Measurements from ENCODE around the gene SDHB. TPM values are rescaled to one million over a fixed set of nuclear protein-coding genes. Genes with fewer than 3 reads are reported as not detected.

SDHB gene
- total RNA-seq, 1 experiment from 2014 or later = 159 TPM

GRCh38 chr1:17023102-17023501, 30.7 kb downstream of the SDHB start:
- ChIA-PET CTCF (no interaction called here), RAD21 (ENCODE audit: low non-redundant PET in 1 of 2, low total read pairs in 2 of 2, uncharacterized antibody in 2 of 2, unreplicated experiment in 2 of 2) (no interaction called here), POLR2A (no interaction called here)
- Histone ChIP-seq H3K36me3 (ENCODE audit: control insufficient read depth in 1 of 2, insufficient read depth in 2 of 2, low read length in 2 of 2) (peaks cover 61 to 71% of the 10 kb centered on the region in 2 experiments), H4K20me1 (ENCODE audit: insufficient read depth) (no peaks in the 10 kb centered on the region; the same call in 1 of the 2 replicates), H3K9ac (ENCODE audit: low read length) (no peak overlapping the region), H3K9me2 (ENCODE audit: insufficient read depth) (no peaks in the 10 kb centered on the region), H2AFZ (ENCODE audit: low read depth, low read length, poor library complexity, severe bottlenecking) (no peak overlapping the region), H3K9me3 (ENCODE audit: control insufficient read depth in 1 of 2, insufficient read depth in 1 of 2, low read depth in 1 of 2, low read length in 2 of 2) (no peaks in the 10 kb centered on the region), H3K4me3 (replicated peaks in 1 of 2; ENCODE audit: low read depth in 1 of 2, low read length in 2 of 2) (no peak overlapping the region), H3K27me3 (ENCODE audit: insufficient read depth, low read length) (no peaks in the 10 kb centered on the region), H3K4me2 (ENCODE audit: low read length) (no peak overlapping the region), H3K4me1 (ENCODE audit: control insufficient read depth in 1 of 2, insufficient read depth in 2 of 2, low read length in 2 of 2) (no peaks in the 10 kb centered on the region), H3K79me2 (ENCODE audit: insufficient read depth, low read length) (no peaks in the 10 kb centered on the region), H3K27ac (ENCODE audit: low read depth, low read length) (no peak overlapping the region)
- intact Hi-C loops (cut with micrococcal nuclease) = no loop called here
- TF ChIP-seq CBX3 (IDR thresholded peaks at IDR 0.05; ENCODE audit: low read depth) = no peak
- no peak for TF ChIP-seq POLR2A (IDR thresholded peaks at IDR 0.05; ENCODE audit: borderline replicate concordance, extremely low read depth, insufficient read depth, insufficient read length)
- no peak for TF ChIP-seq TCF7L2 (IDR thresholded peaks at IDR 0.05; ENCODE audit: borderline replicate concordance, extremely low read depth, insufficient read depth, insufficient read length)
- TF ChIP-seq SIN3A (IDR thresholded peaks at IDR 0.05; ENCODE audit: low read depth) = no peak
- no peak for TF ChIP-seq JUND (IDR thresholded peaks at IDR 0.05)
- no peak for TF ChIP-seq ZNF274 (IDR thresholded peaks at IDR 0.05; ENCODE audit: low read depth, low read length)
- TF ChIP-seq POLR2AphosphoS5 (IDR thresholded peaks at IDR 0.05; ENCODE audit: low read depth, low read length) = no peak
- TF ChIP-seq FOSL1 (IDR thresholded peaks at IDR 0.05; ENCODE audit: low read depth) = no peak
- TF ChIP-seq CTCF (IDR thresholded peaks at IDR 0.05 in 2 of 3, conservative IDR thresholded peaks at IDR 0.05 in 1 of 3; ENCODE audit: borderline replicate concordance in 1 of 3, insufficient read depth in 1 of 3, low read depth in 2 of 3, low read length in 2 of 3) = no peak
- TF ChIP-seq YY1 (IDR thresholded peaks at IDR 0.05; ENCODE audit: extremely low read depth, insufficient replicate concordance, low read depth, low read length) = no peak
- TF ChIP-seq SP1 (IDR thresholded peaks at IDR 0.05; ENCODE audit: low read depth) = no peak
- no peak for TF ChIP-seq RAD21 (IDR thresholded peaks at IDR 0.05; ENCODE audit: low read depth)
- no peak for TF ChIP-seq ZBTB33 (IDR thresholded peaks at IDR 0.05; ENCODE audit: extremely low read depth, insufficient replicate concordance, low read length)
- no peak for TF ChIP-seq CEBPB (IDR thresholded peaks at IDR 0.05; ENCODE audit: low read depth)
- BruUV-seq (replicated peaks) = no TSS peak
- ATAC-seq = no peak
- DNase-seq (ENCODE audit: low read depth, low spot score) = no peak
